Fibroblast of skin of scalp (primary cell): Measurements from ENCODE around the gene CCDC69.
A peak's percentile ranks its signal among the peaks of the same experiment; 100 is the strongest.
"Not testable (repeated sequence)": the region's sequence is repeated elsewhere in the genome, so short reads cannot be mapped to it uniquely, and the experiment has no call there.

Source experiments
- DNase-seq: peaks from one replicate; pipeline ENCODE4 v3.0.0-alpha.2; 2013

The CCDC69 gene

DNA sequence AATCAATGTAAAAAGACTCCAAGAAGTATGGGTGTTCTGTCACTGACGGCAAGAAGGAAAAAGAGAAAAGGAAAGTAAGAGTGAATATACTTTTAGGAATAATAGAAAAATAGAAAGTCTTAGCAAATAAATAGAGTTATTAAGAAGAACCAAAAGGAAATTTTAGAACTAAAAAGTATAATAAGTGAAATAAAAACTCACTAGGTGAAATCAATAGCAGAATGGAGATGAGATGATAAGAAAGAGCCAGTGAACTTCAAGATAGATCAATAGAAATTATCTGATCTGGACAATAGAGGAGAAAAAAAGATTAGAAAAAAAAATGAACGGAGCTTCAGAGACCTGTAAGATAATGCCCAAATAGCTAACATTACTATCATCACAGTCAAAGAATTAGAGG lies 34.7 kb downstream of the CCDC69 start:
- DNase-seq: no peak

DNA sequence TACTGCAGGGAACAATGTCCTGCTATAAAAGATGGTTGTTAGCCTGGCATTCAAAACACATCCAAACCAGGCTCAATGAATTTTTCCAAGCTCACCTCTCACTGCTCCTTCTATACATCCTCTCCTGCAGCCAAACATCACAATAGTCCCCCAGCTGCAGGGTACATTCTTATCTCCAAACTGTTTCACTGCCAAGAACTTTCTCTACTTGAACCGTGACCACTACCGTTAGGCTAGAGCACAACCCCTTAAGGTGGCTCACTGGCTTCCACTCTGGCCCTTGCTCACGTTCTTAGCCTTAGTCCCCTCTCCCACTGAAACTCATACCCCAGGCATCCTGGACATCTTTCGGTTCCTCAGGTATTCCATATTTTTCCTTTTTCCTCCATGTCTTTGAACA lies 37.4 kb downstream of the CCDC69 start:
- DNase-seq: no peak

DNA sequence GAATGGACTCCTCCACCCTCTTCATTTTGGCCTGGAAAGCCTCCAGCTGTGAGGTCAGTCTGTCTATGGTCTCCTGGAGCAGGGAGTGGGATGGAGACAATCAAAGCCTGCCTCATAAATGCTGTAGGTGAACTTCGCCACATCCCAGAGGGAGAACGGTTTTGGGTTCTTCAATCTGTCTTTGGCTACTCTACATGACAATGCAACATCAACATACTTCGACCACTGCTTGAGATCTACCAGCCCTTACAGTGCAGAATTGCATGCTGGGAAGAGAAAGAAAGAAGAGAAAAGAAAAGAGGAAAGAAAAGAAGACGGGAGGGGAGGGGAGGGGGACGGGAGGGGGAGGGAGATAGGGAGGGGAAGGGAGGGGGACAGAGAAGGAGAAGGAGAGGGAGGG lies 37.8 kb downstream of the CCDC69 start:
- no peak for DNase-seq

DNA sequence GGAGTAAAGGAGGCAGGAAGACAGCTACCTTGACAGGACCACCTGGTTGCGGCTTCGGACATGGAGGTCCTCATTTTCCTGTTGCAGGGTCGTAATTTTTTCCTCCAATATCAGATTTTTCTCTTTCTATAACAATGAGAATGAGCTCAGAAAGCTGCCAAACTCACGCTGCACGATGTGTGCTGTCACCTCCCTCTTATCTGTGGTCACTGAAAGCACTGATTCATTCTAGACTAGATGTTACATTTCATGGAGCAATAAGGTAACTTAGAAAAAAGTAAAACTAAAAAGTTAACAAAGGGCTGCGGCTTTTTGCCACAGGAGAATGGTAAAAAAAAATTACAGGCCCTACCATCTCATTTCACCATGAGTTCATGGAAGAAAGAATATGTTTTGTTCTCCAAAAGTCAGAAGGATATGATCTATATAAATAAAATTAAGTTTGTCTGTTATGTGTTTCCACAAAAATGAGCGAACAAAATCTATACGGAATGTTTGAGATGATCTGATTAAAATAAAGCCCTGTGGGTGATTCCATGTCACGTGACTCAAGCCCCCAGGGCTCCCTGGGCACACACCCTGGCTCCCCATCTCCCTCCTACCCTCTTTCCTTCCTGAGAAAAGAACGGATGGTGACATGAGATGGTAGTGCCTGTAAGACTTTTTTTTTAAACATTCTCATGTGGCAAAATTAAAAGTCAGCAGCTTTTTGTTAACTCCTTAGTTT lies 39.4 kb downstream of the CCDC69 start:
- no peak for DNase-seq

DNA sequence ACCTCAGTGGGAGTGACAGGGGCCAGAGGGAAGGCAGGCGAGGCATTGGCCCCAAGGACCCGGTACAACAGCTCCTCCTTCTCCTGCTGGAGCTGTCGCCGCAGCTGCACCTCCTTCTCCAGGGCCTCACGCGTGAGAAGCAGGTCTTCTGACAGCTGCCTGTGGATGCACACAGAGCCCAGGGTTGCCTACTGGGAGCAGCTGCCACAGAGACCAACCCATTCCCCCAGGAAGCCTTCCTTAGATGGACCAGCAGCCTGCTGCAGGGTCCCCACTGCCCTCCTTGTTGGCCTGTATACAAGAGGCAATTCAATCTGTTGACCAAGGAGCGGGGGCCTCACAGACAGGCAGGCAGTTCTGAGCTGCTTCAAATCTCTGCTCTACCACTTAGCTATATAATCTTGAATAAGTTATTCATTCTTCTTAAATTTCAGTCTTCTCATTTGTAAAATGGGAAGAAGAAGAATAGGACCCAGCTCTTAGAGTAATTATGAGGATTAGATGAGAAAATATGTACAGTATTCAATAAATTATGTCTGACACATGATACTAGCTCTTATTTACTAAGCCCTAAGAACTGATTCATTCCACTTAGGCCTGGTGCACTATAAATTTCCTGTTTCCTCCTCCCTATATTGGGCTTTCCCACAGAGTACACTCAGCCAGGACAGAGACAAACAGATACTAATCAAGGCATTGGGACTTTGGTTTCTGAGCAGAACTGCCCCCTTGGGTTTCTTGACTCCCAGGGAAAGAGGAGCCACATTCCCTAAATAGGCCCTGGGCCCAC lies 40.2 kb downstream of the CCDC69 start:
- no peak for DNase-seq

DNA sequence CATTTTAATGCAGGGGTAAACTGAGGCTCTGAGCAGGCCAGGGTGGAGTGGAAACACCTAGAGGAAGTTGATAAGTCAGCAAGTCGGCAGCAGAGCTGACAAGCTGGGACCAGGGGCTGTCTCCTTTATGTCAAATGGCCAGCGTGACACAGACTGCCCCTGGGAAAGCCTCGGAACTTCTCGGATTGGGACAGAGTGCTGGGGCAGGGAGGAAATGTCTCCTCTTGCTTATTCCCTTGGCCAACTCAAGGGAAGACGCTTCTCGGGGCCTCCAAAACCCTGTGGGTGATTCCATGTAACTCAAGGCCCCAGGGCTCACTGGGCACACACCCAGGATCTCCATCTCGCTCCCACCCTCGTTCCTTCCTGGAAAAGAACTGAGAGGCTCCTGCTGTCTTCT lies 40.9 kb downstream of the CCDC69 start:
- DNase-seq: no peak

DNA sequence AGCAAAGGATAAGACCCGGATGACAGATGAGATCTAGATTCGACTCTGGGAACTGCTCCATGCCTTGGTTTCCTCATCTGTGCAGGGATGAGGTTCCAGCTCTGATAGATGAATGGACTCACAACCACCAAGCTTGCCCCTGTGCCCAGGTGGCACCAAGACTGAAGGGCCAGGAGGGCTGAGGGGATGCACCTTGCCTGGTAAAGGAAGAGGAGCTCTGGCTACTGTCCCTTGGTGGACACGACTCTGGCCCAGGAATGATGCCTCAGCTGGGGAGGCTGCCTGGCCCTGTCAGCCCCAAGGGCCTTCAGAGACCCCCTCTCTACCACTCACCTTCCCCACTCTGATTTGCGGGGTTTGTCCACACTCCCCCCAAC lies 41.4 kb downstream of the CCDC69 start:
- no peak for DNase-seq

DNA sequence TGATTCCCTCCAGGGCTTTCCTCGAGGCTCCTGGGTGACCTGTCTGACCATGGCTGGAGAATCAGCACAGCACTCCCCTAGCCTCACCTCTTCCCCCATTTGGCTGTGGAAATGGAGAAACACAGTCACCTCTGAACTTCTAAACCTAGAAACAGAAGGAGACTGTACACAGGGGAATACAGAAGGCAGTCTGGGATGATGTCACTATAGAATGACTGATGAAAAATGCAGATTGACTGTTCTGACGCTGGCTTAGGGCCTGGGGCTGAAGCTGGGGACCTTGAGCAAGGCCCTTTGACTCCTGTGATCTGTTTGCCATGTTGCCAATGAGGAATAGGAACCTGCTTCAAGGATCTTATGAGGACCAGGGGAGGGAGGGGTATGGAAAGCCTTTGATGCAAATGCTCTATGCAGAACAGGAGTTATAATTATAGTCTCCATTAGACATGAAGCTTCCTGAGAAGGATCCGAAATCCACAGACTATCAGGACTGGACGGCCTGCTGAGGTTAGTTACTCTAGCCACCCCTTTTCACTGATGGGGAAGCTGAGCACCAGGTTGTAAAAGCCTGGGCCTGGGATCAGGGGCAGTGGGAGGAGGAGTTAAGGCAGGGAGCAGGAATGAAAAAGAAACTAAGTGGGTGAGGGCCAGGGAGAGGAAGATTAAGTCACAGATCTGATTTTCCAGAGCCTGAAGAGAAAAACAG lies 41.9 kb downstream of the CCDC69 start:
- DNase-seq: no peak

DNA sequence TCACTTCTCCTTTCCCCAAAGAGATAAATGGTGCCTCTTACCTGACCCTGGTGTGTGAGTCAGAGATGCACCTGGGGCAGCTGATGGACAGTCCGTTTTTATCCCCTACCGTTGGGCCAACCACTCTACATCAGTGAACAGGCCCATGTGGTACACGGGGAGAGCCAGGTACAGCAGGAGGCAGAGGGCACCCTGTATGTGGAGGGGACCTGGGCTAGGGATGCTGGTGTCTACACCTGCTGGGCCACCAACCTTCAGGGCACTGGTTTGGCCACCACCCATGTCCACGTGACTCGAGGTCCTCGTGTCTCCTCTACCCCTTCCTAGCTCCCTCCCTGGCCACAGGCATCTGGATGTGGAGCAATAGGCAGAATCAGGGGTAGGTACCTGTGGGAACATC lies 43.6 kb downstream of the CCDC69 start:
- no peak for DNase-seq

DNA sequence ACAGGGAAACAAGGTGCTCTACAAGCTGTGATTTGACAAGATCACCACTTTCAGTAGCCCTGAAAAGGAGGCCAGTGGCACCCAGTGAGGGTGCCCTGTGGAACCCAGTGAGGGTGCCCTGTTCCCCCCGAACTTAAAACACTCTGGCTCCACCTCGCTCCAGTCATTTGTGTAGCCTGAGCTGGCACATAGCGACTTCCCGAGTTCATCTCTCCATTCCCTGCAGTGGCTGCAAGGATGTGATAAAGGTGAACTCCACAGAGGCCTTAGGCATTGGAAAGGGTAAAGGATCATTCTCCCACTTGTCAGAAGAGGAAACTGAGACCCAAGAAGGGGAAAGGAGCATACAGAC lies 44.4 kb downstream of the CCDC69 start:
- DNase-seq: no peak

DNA sequence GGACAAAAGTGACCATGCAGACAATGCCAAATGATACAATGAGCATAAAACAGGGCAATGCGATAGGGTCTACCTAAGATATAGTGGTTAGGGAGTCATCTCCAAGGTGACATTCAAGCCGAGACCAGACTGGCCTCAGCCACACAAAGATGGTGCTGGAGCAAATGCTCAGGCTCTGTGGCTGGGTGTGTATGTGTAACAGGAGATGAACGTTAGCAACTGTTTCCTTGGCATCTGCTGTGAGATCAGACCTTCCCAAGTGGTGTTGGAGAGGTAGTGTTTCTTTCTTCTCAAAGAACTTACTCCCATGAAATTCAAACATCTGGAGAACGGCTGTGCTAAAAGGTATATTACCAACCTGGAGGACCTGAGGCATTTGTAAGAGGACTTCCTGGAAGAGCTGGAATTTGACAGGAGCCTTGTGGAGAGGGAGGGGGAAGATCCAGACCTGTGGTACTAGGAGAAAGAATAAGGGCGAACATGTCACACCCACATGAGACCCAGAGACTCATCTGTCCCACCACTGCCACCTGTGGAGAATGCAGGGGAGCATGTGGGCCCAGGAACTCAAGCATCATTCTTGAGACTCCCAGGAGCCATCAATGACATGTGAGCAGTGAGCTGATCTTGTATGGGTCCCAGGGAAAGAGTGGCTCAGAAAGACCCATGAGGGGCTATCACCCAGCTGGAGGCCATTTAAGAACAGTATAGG lies 45.0 kb downstream of the CCDC69 start:
- no peak for DNase-seq

DNA sequence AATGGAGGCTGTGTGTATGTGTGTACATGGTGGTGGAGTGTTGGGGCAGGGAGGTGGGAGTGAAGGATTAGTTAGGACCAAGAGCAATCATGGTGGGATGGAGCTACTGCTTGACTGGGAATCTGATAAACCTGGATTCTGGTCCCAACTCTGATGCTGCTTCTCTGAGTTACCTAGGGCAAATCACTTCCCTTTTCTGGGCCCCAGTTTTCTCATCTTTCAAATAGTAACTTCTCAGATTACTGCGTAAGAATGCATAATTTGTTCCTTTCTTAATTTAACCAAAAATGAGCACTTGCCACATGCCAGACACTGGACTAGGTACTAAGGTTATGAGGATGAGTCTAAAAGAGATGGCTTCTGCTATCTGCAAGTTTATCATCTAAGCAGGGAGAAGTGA lies 45.5 kb downstream of the CCDC69 start:
- DNase-seq: no peak

DNA sequence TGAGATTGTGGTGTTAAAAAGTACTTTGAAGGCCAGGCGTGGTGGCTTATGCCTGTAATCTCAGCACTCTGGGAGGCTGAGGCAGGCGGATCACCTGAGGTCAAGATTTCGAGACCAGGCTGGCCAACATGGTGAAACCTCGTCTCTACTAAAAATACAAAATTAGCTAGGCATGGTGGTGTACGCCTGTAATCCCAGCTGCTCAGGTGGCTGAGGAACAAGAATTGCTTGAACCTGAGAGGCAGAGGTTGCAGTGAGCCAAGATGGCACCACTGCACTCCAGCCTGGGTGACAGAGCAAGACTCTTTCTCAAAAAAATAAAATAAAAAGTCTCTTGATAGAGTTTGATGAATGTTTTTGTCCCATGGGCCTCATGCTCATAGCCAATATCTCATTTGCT lies 47.6 kb downstream of the CCDC69 start:
- not testable (repeated sequence) for DNase-seq

DNA sequence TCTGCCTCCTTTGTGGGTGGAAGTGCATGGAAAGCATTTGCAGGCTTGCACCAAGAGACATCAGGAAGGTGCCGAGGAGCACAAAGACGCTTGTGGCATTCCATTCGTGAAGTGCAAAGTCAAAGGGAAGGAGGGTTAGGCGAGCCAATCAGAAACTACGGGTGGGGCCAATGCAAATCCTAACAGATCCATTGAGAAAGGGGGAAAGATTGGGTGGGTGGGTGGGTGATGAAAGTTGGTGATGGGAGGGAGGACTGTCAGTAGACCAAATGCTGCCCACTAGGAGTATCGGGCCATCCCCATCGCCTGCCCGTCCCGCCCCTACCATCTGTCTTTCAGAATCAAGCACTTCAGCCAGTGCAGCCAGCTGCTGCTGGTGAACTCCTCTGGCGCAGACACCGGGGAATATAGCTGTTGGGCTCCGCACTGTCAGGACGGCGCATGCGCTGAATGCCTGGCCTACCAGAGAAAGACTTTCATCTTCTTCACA lies 49.2 kb downstream of the CCDC69 start:
- DNase-seq: no peak

DNA sequence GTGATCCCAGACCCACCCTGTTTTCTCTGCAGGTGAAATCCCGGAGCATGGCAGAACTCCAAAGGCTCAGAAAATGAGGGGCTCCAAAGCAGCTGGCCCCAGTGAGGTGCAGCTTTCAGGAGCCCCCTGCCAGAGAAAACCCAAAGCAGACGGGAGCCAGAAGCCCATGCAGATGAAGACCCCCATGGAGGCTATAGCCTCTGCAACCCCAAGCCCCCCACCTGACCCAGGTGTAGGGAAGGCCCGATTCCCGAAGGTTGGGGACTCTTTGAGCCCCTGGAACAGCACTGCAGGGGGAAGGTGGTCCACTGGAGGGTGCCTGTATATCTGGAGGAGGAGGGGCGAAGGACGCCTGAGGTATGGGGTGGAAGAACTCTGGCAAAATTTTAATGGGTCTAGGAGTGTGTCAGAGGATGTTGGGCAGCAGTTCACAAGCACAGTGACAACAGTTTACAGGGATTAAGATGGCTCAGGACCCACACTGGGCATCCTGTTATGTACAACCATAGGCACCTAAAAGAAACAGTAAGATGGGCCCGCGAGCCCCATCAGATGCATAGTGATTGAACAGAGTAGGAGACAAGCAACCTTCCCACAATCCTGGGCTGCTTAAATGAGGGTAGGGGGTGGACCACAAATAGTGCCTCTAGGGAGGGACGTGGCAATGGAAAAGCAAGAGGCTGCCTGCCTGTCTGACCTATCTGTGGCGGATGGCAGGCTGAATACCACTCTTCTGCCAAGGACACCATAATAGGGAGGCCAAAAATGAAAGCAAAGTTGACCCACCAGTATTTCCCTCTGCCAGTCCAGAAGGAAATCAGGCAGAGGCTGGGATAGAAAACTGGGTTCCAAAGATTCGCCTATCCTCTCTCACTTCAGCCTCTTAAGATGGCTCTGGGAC lies 49.9 kb downstream of the CCDC69 start:
- no peak for DNase-seq

DNA sequence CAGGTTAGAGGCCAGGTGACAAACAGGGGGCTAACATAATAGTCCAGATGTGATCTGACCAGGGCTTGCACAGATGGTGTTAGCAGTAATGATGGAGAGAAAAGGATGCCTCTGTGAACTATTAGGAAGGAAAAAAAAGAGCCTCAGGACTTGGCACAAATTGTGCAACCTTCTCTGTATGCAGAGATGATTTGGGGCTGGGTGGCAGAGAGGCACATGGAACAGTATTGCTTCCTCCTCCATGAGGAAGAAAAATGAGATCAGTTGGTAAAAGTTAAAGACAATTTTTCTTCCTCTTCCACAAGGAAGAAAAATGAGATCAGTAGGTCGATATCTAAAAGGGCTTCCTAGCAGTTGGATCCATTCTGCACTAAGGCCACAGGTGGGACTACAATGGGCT lies 52.4 kb downstream of the CCDC69 start:
- DNase-seq: no peak

DNA sequence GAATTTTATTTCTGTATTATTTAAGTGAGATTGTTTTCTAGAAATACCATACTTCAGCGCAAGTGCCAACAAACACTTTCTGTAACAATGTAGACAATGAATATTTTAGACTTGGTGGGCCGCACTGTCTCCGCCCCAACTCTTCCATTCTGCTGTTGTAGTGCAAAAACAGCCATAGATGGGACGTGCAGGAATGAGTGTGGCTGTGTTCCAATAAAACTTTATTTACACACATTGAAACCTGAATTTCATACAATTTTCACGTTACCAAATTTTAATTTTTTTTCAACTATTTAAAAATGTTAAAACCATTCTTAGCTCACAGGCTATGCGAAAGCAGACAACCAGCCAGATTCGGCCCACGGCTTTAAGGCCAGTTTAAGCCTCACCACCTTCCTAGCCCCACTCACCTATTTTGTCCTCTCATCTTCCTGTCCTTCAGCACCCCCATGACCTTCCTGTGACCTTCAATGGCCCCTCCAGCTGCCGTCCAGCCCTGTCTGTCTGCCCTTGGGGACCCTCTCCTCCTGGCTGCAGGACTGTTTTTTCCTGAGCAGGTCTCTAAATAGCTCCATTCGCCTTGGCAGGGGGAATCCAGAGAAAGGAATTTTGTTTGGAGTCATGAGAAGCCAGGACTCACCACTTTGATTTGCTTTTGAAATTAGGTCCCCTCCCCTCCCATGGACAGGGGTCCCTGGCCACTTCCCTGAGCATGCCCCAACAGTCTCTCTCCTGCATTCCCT lies 55.1 kb downstream of the CCDC69 start:
- no peak for DNase-seq

DNA sequence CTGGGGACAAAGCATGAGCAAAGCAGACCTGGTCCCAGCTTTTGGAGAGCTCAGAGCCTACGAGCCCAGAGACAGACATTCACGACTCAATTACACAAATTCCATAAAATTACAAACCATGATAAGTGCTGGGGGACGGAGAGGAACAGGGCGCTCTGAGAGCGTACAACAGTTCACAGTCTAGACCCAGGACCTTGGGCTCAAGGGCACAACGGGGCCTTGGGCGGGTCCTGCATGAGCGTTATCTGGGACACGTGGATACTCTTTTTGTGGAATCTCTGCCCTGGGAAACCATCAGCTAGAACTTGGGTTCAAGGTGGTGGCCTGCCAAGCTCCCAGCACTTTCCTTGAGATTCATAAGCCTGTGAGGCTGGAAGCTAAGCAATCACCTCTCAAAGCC lies 56.9 kb downstream of the CCDC69 start:
- no peak for DNase-seq

DNA sequence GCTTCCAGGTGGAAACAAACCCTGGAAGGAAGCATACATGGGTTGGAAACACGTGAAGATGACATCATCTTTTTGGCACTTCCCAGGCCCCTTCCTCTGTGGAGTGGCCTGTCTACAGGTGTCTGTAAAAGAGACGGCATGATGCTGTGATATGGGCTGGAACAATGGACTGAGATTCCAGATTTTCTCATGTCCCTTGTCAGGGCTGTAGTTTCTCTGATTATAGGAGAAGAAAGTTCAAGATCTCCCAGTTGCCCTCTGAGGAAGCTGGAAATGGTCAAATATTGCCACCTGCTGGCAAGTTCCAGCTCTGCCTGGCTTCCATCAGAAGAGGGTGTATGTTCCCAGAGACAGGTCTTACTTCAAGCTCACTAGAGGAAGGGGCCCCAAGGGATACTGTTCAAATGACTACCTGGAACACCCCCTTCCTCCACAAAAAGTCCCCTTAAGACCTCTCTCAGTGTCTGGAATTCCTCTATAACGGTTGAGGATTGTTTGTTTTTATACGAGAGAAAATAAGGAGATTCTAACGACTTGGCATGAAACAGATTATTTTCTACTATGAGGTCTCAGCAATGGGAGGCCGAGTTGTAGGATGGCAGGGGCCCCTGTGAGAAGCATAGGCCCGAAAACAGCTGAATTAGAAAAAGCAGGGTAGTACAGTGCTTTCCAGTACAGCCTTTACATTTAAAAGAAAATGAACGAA lies 59.1 kb downstream of the CCDC69 start:
- peak; percentile 75 for DNase-seq

DNA sequence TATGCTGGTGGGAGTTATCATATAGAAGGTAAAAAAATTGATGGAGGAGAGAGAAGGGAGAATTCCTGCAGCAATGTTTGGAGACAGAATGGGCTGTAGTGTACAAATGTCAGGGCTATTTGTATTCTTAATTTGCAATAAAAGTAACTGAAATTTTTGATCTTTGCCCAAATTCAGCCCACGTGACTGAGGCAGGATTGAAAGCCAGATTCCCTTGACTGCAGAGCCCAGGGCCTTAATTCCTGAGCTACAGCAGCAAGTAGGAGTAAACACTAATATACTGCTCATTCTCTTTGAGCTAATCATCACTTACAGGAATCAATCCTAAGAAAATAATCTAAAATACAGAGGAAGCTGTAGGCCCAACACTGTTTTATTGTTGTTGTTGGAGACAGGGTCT lies 61.1 kb downstream of the CCDC69 start:
- DNase-seq: no peak
